ENCODE measurements around the gene MRNIP. TPM values are rescaled to one million over a fixed set of nuclear protein-coding genes. Genes with fewer than 3 reads are reported as not detected.

Gene MRNIP
- total and polyA plus RNA-seq, 2 of the 8 experiments (the other 6 are each of a cell fraction or from before 2014, with no cell fraction given) = 29.6 TPM

DNA sequence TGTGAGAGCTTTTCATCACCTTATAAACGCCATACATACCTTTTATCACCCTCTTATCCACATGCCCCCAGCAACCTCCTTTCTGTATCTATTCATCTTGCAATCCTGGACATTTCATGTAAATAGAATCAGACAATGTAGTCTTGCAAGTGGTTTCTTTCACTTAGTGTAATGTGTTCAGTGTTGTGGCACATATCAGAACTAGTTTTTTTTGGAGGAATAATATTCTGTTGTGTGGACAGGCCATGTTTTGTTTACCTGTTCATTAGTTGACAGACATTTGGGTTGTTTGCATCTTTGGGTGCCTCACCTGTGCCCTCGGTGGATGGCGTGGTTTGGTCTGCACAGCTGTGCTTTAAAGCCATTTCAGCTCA lies 36.6 kb downstream of the MRNIP start:
- FAIRE-seq = no peak
- H3K18ac ChIP-seq (ENCODE audit: extremely low read depth, low read length) = no peak overlapping the region
- TF ChIP-seq POLR2A (IDR thresholded peaks at IDR 0.05; ENCODE audit: control extremely low read depth in 1 of 2, low read depth in 2 of 2, low read length in 2 of 2) = no peak
- TF ChIP-seq EGR1 (IDR thresholded peaks at IDR 0.05; ENCODE audit: borderline replicate concordance, low read depth, low read length) = no peak
- TF ChIP-seq MAFK (IDR thresholded peaks at IDR 0.05; ENCODE audit: low read depth, low read length) = no peak
- no peak for TF ChIP-seq HDAC2 (IDR thresholded peaks at IDR 0.05; ENCODE audit: borderline replicate concordance in 1 of 2, low read depth in 2 of 2, low read length in 2 of 2)
- TF ChIP-seq TAF7 (optimal IDR thresholded peaks at IDR 0.05; ENCODE audit: borderline replicate concordance, low read depth, low read length) = no peak
- TF ChIP-seq CTBP2 (IDR thresholded peaks at IDR 0.05; ENCODE audit: borderline replicate concordance, insufficient read depth, insufficient read length, low read length) = no peak
- no peak for TF ChIP-seq EZH2 (IDR thresholded peaks at IDR 0.05; ENCODE audit: low read depth, low read length, severe bottlenecking)
- TF ChIP-seq NRF1 (IDR thresholded peaks at IDR 0.05; ENCODE audit: low read depth, low read length) = no peak
- TF ChIP-seq SIX5 (IDR thresholded peaks at IDR 0.05; ENCODE audit: low read depth, low read length) = no peak
- no peak for TF ChIP-seq POLR2AphosphoS5 (IDR thresholded peaks at IDR 0.05; ENCODE audit: low read depth, low read length)
- TF ChIP-seq CBX5 (IDR thresholded peaks at IDR 0.05; ENCODE audit: low read depth, low read length) = no peak
- no peak for TF ChIP-seq ZNF274 (IDR thresholded peaks at IDR 0.05; ENCODE audit: borderline replicate concordance, extremely low read depth, low read length)

More for the DNA sequence above, 36.6 kb downstream of the MRNIP start:
- Histone ChIP-seq H4K20me1 (replicated peaks in 1 of 2; ENCODE audit: control insufficient read depth in 1 of 2, insufficient read depth in 2 of 2, low read length in 2 of 2) (peaks cover 8 to 25% of the 10 kb centered on the region in 2 experiments), H3K4me2 (ENCODE audit: insufficient read depth in 1 of 2, low read depth in 2 of 2, low read length in 2 of 2) (peak overlapping the region; percentile 54 to 81), H2BK20ac (ENCODE audit: low read length) (no peak overlapping the region), H4K5ac (ENCODE audit: insufficient read length, low read depth, low read length) (no peak overlapping the region), H3K4me1 (replicated peaks in 1 of 4; ENCODE audit: control insufficient read depth in 3 of 4, insufficient read depth in 4 of 4, low read length in 3 of 4) (peaks cover 4 to 38% (median 33%) of the 10 kb centered on the region in 4 experiments), H3K27me3 (replicated peaks in 1 of 4; ENCODE audit: control insufficient read depth in 3 of 4, extremely low read depth in 1 of 4, insufficient read depth in 3 of 4, low read length in 3 of 4) (no peaks in the 10 kb centered on the region; a peak in 2 of 7 replicates), H3K23ac (ENCODE audit: insufficient read length) (no peak overlapping the region), H2BK15ac (ENCODE audit: low read length) (no peak overlapping the region), H3K79me2 (ENCODE audit: control insufficient read depth in 1 of 2, insufficient read depth in 2 of 2, low read length in 2 of 2) (peaks cover 4 to 28% of the 10 kb centered on the region in 2 experiments; a peak in 2 of 4 replicates), H3K27ac (ENCODE audit: low read depth, low read length) (no peak overlapping the region), H3K9ac (replicated peaks in 1 of 4; ENCODE audit: extremely low read depth in 1 of 4, low read depth in 3 of 4, low read length in 3 of 4) (no peak overlapping the region; a peak in 1 of 7 replicates), H2BK12ac (ENCODE audit: low read depth, low read length) (no peak overlapping the region), H3K79me1 (ENCODE audit: low read depth, low read length) (peaks cover 8% of the 10 kb centered on the region), H4K8ac (ENCODE audit: extremely low read depth, insufficient read depth, low read length) (no peak overlapping the region), H3K23me2 (ENCODE audit: low read depth, low read length) (peaks cover 8% of the 10 kb centered on the region; the same call in 1 of the 2 replicates), H3K36me3 (ENCODE audit: control insufficient read depth in 2 of 4, insufficient read depth in 4 of 4, low read length in 3 of 4) (peaks cover 10 to 38% (median 33%) of the 10 kb centered on the region in 4 experiments), H3K4me3 (ENCODE audit: extremely low read depth in 1 of 4, insufficient read depth in 2 of 4, low read depth in 3 of 4, low read length in 4 of 4) (peak overlapping the region in 3 of 4 experiments; percentile 75 to 91 (median 85); a peak in 6 of 8 replicates), H3K56ac (replicated peaks; ENCODE audit: insufficient read length, low read depth, low read length) (no peak overlapping the region), H4K91ac (replicated peaks; ENCODE audit: insufficient read length, low read length) (no peak overlapping the region), H3K9me3 (ENCODE audit: insufficient read depth in 2 of 2, low read depth in 1 of 2, low read length in 1 of 2) (no peaks in the 10 kb centered on the region), H2BK5ac (ENCODE audit: low read depth, low read length) (no peak overlapping the region), H2AFZ (ENCODE audit: low read length) (no peak overlapping the region), H3K14ac (ENCODE audit: insufficient read length) (no peak overlapping the region), H3K4ac (replicated peaks; ENCODE audit: insufficient read length, low read depth, low read length) (no peak overlapping the region), H2AK5ac (ENCODE audit: low read depth, low read length) (no peak overlapping the region), H2BK120ac (replicated peaks; ENCODE audit: low read depth, low read length) (no peak overlapping the region)
- ChIA-PET POLR2A (ENCODE audit: partially characterized antibody) (interaction anchor here (0.6 to 12.6 kb wide), 10 partner anchors 8 to 111 kb away, joined by 3 to 207 read pairs (median 4); partner anchors contain the start of genes LTC4S, MAML1, MGAT4B and MRNIP), CTCF (ENCODE audit: partially characterized antibody) (interaction anchor here (0.6 to 1.5 kb wide), 6 partner anchors 9 to 59 kb away, joined by 3 to 6 read pairs (median 4); no protein-coding TSS in a partner anchor)
- 81% methylated on average over 3 of the region's 3 CpGs; no CpG with 5 or more reads in 1 of the 2 experiments for WGBS, 2 experiments (ENCODE audit: extremely low coverage in 1 of 2, insufficient coverage in 1 of 2, insufficient read length in 1 of 2, insufficient replicate concordance in 2 of 2, low coverage in 1 of 2, low lambda C conversion rate in 2 of 2, missing lambda C conversion rate in 1 of 2)
- DNase-seq (ENCODE audit: low read depth in 1 of 2, low spot score in 2 of 2) = no peak

All from H1 (cell line).